Ishikawa (cell line): Measurements from ENCODE around the gene CRB3.

ENCODE experiments used
- CEBPB ChIP-seq: IDR thresholded peaks from 2 replicates; pipeline ENCODE4 v1.6.1; 2012
- CREB1 ChIP-seq: IDR thresholded peaks from 2 replicates; pipeline ENCODE4 v1.6.1; 2012; ENCODE audit warnings: low read depth
- EGR1 ChIP-seq: IDR thresholded peaks from 2 replicates; pipeline ENCODE4 v1.6.1; 2012
- EP300 ChIP-seq: IDR thresholded peaks from 2 replicates; pipeline ENCODE4 v1.6.1; 2012; ENCODE audit warnings: borderline replicate concordance
- FOXM1 ChIP-seq: IDR thresholded peaks from 2 replicates; pipeline ENCODE4 v1.6.1; 2012; ENCODE audit warnings: low read depth, borderline replicate concordance
- NFIC ChIP-seq: IDR thresholded peaks from 2 replicates; pipeline ENCODE4 v1.6.1; 2012
- RAD21 ChIP-seq: IDR thresholded peaks from 2 replicates; pipeline ENCODE4 v1.6.1; 2012; ENCODE audit warnings: low read depth
- TAF1 ChIP-seq: IDR thresholded peaks from 2 replicates; pipeline ENCODE4 v1.6.1; 2012; ENCODE audit warnings: low read depth, mild to moderate bottlenecking
- TCF12 ChIP-seq: IDR thresholded peaks from 2 replicates; pipeline ENCODE4 v1.6.1; 2012; ENCODE audit warnings: low read depth
- TEAD4 ChIP-seq: IDR thresholded peaks from 2 replicates; pipeline ENCODE4 v1.6.1; 2012
- USF1 ChIP-seq: IDR thresholded peaks from 2 replicates; pipeline ENCODE4 v1.6.1; 2012
- YY1 ChIP-seq: IDR thresholded peaks from 2 replicates; pipeline ENCODE4 v1.6.1; 2012; ENCODE audit warnings: low read depth
- ZBTB7A ChIP-seq: IDR thresholded peaks from 2 replicates; pipeline ENCODE4 v1.6.1; 2012; ENCODE audit warnings: low read depth
- TF ChIP-seq, protein P1 (sequence below): IDR thresholded peaks from 2 replicates; pipeline ENCODE4 v1.6.1; 2012; ENCODE audit warnings: low read depth, mild to moderate bottlenecking
- TF ChIP-seq, protein P2 (sequence below): IDR thresholded peaks from 2 replicates; pipeline ENCODE4 v1.6.1; 2012

Gene CRB3

GRCh38 chr19:6489278-6490061 lies 25.4 kb downstream of the CRB3 start:
- TF ChIP-seq YY1 (no peak), TEAD4 (no peak), RAD21 (no peak), CREB1 (no peak)

DNA sequence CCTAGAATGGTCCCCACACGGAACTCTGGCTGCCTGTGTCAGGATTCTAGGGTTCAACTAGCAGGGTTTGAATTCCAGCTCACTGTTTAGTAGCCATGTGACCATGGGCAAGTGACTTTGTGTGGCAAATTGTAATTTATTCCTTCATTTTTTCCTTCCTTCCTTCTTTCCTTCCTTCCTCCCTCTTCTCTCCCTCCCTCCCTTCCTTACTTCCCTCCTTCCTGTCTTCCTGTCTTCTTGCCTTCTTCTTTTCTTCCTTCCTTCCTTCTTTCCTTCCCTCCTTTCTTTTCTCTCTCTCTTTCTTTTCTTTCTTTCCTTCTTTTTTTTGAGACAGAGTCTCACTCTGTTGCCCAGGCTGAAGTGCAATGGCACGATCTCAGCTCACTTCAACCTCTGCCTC lies 26.1 kb downstream of the CRB3 start:
- TF ChIP-seq, protein P1, sequence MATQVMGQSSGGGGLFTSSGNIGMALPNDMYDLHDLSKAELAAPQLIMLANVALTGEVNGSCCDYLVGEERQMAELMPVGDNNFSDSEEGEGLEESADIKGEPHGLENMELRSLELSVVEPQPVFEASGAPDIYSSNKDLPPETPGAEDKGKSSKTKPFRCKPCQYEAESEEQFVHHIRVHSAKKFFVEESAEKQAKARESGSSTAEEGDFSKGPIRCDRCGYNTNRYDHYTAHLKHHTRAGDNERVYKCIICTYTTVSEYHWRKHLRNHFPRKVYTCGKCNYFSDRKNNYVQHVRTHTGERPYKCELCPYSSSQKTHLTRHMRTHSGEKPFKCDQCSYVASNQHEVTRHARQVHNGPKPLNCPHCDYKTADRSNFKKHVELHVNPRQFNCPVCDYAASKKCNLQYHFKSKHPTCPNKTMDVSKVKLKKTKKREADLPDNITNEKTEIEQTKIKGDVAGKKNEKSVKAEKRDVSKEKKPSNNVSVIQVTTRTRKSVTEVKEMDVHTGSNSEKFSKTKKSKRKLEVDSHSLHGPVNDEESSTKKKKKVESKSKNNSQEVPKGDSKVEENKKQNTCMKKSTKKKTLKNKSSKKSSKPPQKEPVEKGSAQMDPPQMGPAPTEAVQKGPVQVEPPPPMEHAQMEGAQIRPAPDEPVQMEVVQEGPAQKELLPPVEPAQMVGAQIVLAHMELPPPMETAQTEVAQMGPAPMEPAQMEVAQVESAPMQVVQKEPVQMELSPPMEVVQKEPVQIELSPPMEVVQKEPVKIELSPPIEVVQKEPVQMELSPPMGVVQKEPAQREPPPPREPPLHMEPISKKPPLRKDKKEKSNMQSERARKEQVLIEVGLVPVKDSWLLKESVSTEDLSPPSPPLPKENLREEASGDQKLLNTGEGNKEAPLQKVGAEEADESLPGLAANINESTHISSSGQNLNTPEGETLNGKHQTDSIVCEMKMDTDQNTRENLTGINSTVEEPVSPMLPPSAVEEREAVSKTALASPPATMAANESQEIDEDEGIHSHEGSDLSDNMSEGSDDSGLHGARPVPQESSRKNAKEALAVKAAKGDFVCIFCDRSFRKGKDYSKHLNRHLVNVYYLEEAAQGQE = no peak
- TF ChIP-seq EP300 (no peak), FOXM1 (no peak)

DNA sequence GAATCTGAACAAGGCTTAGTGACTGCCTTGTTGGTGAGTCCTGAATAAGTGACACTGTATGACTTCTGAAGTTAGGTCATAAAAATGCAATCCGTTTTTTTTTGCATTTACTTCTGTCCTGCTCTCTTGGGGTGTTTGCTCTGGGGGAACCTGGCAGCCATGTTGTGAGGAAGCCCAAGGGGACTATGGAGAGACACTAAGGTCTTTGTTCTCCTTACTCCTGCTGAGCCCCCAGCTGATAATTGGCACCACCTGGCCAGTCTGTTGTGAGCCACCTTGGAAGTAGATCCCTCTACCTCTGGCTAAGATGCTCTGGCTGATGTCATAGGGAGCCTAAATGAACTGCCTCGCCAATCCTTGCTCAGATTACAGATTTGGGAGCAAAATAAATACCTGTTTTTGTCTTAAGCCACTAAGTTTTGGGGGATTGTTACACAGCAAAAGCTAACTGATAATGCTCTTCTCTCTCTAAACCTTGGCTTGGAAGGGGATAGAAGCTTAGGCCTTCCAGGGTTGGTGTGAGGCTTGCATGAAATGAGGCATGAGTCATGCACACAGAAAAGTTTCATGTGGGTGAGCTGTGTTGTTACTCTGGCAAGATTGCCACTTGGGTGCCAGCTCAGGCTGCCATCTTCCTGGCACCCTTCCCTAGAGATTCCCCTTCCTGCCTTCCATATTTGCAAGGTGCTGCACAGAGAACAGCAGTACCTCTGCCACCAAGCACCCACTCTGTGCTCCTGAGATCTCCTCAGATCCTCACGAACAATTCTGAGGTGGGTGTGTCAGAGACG lies 27.9 kb downstream of the CRB3 start:
- TF ChIP-seq CREB1 (no peak), TEAD4 (no peak), ZBTB7A (no peak), EGR1 (no peak), USF1 (no peak), RAD21 (no peak), EP300 (no peak), FOXM1 (no peak), YY1 (no peak), TAF1 (no peak), TCF12 (no peak), CEBPB (no peak), NFIC (no peak)
- TF ChIP-seq, protein P2, sequence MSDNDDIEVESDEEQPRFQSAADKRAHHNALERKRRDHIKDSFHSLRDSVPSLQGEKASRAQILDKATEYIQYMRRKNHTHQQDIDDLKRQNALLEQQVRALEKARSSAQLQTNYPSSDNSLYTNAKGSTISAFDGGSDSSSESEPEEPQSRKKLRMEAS = no peak
- TF ChIP-seq, protein P1 = no peak

- TF ChIP-seq EGR1 (no peak), NFIC (no peak), RAD21 (no peak), USF1 (no peak), TCF12 (no peak), FOXM1 (no peak), EP300 (no peak), TEAD4 (no peak), ZBTB7A (no peak), CREB1 (no peak), CEBPB (no peak), YY1 (no peak), TAF1 (no peak)
- TF ChIP-seq, protein P2 = no peak
- TF ChIP-seq, protein P1 = no peak
Observed at GRCh38 chr19:6494438-6495036, 30.5 kb downstream of the CRB3 start.
